GM12873 (cell line): ENCODE results near the gene SIGLEC7.
A peak's percentile ranks its signal among the peaks of the same experiment; 100 is the strongest.

Experiments used
- TF ChIP-seq, protein P1 (sequence below): IDR thresholded peaks from 2 replicates; pipeline ENCODE4 v1.5.1; 2012; ENCODE audit warnings: low read depth, mild to moderate bottlenecking, moderate library complexity, low read length, control low read depth; ENCODE audit not compliant: insufficient read depth; ENCODE audit errors: missing control alignments

Gene SIGLEC7

DNA sequence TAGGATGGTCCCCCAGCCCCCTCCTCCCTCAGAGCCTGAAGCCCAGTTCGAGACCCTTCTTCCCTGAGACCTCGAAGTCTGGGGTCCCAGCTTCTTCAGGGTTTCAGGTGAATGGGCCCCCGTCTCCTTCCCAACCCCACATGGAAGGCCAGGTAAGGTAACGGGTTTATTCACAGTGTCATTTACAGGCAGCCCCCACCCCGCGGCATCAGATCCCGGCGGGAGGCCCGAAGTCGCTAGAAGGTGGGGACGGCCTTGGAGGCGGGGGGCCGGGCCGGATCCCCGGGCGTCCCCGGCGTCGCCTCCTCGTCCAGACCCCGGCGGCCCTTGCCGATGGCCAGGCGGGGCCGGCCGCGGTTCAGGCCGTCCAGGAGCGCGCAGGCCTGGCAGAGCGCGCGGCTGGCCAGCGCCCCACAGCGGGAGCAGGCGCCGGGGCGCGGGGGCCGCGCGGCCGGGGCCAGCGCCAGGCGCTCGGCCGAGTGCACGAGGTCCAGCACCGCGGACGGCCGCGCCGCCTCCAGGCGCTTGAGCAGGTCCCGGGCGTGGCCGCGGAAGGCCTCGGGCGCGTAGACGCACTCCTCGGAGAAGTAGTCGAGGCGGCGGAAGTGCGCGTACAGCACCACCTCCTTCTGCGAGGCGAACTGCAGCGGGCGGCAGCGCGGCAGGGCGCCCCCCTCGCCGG lies 43.6 kb upstream of the SIGLEC7 start:
- TF ChIP-seq, protein P1, sequence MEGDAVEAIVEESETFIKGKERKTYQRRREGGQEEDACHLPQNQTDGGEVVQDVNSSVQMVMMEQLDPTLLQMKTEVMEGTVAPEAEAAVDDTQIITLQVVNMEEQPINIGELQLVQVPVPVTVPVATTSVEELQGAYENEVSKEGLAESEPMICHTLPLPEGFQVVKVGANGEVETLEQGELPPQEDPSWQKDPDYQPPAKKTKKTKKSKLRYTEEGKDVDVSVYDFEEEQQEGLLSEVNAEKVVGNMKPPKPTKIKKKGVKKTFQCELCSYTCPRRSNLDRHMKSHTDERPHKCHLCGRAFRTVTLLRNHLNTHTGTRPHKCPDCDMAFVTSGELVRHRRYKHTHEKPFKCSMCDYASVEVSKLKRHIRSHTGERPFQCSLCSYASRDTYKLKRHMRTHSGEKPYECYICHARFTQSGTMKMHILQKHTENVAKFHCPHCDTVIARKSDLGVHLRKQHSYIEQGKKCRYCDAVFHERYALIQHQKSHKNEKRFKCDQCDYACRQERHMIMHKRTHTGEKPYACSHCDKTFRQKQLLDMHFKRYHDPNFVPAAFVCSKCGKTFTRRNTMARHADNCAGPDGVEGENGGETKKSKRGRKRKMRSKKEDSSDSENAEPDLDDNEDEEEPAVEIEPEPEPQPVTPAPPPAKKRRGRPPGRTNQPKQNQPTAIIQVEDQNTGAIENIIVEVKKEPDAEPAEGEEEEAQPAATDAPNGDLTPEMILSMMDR, result no peak

DNA sequence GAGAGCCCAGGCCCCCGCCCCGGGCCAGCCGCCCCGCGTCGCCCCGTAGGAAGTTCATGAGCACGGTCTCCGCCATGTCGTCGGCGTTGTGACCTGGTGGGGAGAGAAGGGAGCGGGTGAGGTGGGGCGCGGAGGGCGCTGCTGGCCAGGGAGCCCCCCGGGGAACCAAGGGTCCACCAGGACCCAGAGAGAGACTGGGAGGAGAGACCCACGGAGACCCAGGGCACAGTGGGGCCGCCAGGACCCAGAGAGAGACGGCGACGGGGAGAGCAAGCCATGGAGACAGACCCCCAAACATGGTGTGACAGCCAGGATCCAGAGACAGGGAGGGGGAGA lies 43.1 kb upstream of the SIGLEC7 start:
- TF ChIP-seq, protein P1, result no peak

DNA sequence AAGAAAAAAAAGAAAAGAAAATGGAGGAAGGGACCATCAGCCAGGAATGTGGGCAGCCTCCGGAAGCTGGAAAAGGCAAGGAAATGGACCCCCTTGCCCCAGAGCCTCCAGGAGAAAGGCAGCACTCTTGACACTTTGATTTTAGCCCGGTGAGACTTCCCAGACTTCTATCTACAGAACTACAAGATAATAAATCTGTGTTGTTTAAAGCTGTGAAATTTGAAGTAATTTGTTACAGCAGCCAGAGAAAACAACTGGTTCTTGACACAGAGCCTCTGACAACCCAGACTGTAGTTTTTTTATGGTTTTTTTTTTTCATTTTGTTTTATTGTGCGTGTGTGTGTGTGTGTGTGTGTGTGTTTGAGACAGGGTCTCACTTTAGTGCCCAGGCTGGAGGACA lies 41.5 kb upstream of the SIGLEC7 start:
- TF ChIP-seq, protein P1, result no peak

DNA sequence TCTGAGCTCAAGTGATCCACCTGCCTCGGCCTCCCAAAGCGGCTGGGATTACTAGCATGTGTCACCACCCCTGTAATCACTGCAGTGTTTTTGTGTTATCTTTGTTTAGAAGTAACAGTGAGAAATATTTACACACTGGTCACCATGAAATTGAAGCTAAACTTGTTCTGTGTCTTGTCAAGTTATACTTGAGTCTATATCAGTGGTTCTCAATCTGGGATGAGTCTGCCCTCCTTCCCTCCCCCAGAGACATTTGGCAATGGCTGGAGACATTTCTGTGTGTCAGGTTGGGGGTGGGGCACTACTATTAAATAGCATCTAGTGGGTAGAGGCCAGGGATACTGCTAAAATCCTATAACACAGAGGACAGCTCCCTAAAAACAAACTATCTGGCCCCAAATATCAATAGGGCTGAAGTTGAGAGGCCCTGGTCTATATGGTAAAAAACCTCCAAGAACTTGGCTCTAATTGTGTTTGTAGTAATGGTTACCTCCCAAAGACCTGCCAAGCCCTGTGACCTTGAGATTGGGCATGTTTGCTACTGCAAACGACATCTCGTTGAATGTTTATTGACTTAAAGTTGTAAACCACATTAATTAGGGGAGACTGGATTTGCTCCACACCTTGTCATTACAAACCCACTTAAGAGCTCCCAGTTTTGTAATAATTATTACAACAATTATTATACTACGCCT lies 40.8 kb upstream of the SIGLEC7 start:
- TF ChIP-seq, protein P1, result no peak

DNA sequence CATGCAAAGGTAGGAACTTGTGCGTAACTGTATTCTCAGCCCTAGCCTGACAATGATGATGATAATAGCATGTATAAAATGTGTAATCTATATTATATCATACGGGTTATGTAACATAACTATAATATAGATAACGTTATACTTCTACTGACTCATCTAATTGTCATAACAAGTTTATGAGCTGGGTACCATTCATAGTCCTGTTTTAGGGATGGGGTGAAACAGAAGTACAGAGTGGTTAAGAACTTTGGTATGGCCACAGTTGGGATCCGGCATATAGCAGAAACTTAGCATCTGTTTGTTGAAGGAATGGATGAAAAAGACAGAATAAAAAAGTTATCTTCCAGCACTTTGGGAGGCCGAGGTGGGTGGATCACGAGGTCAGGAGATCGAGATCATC lies 39.1 kb upstream of the SIGLEC7 start:
- TF ChIP-seq, protein P1, result no peak

DNA sequence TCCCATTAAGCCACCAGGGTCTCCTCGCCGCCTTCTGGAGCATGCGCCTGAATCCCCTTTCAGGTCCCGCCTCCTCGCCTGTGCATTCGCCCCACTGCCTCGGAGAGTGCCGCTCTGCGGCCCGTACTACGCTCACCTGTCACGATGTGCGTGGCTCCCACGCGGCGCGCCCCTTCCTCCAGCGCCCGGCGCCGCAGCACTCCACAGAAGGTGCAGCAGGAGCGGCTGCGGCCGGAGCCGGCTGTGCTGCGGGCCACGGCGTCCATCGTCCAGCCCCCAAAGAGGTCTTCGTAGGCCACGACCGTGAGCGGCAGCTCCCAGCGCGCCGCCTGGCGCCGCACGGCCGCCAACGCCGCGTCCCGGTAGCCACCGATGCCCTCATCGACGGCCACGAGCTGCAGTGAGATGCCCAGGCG lies 38.2 kb upstream of the SIGLEC7 start:
- TF ChIP-seq, protein P1, result no peak

DNA sequence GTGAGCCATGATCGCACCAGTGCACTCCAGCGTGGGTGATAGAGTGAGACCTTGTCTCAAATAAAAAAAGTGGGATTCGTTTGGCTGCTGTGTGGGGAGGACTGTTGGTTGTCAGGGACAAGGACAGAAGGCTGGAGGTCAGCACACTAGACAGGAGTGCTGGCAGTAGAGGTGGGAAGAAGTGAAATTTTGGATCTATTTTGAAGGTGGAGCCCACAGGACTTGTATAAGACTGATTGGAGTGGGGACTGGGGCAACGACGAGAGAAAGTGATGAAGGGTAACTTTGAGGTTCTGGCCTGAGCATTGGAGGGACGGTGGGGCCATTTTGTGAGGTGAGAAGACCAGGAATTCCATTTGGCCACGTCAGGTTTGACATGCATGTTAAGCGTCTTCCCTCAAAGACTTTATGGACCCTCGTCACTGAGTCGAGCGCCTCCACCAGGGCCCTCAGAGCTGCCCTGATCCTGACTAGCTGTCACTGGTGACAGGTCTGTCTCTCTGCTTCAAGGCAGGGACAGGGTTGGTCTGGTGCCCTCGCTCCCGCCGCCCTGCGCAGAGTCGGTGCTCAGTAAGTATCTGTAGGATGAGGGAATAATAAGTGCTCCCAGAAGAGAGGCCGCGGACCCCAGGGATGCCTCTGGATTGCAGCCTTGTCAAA lies 34.6 kb upstream of the SIGLEC7 start:
- TF ChIP-seq, protein P1, result peak; percentile 31
